Endothelial cell of umbilical vein (primary cell): ENCODE data around the gene WNT11. TPM values are rescaled to one million over a fixed set of nuclear protein-coding genes. Genes with fewer than 3 reads are reported as not detected.
A peak's percentile ranks its signal among the peaks of the same experiment; 100 is the strongest.

ENCODE experiments used
- BruUV-seq: library from RNA; stranded (reverse); fragments of 400-500 nt; replicated peaks from 2 replicates; lab custom pipeline; 2021; lab: Mats Ljungman, UMichigan
- CTCF ChIA-PET: fragments of 300-600, 350-600 bp; sonication (Branson Sonifier 250); formaldehyde crosslinking; loops from one replicate; lab custom pipeline; 2021; ENCODE audit warnings: antibody characterized with exemption, inconsistent platforms; lab: Charles Lee
- POLR2A ChIA-PET: fragments of 300-600, 350-600 bp; sonication (Branson Sonifier 250); formaldehyde crosslinking; loops from one replicate; lab custom pipeline; 2021; ENCODE audit warnings: antibody characterized with exemption, inconsistent platforms; lab: Charles Lee
- DNase-seq: peaks from one replicate; pipeline ENCODE4 v3.0.0-alpha.2; 2011; ENCODE audit warnings: low read depth, low spot score
- FAIRE-seq: peaks from 2 replicates; lab custom pipeline; 2011; peaks lifted over from hg19 to GRCh38; lab: Jason Lieb, UNC
- H2AFZ ChIP-seq: 2 replicates; pipeline ENCODE4 v1.6.0; 2012; ENCODE audit warnings: low read depth, low read length, control low read depth, inconsistent platforms
- H3K27ac ChIP-seq: 2 replicates; pipeline ENCODE4 v1.5.1; 2011; ENCODE audit warnings: low read depth, mild to moderate bottlenecking, control low read depth, low read length, moderate library complexity; ENCODE audit not compliant: insufficient read depth
- H3K27me3 ChIP-seq, 2 experiments: 2 replicates each; pipeline versions ENCODE4 v1.6.0 to v1.6.1; 2011; ENCODE audit warnings: low read length in 2 of 2, mixed read lengths in 1 of 2; ENCODE audit not compliant: control insufficient read depth in 2 of 2, insufficient read depth in 2 of 2
- H3K36me3 ChIP-seq, 2 experiments: 2 replicates in 1 of 2; 3 replicates in 1 of 2; pipeline ENCODE4 v1.5.1; 2011; ENCODE audit warnings: low read length in 2 of 2, mild to moderate bottlenecking in 1 of 2, moderate library complexity in 1 of 2; ENCODE audit not compliant: control insufficient read depth in 2 of 2, insufficient read depth in 2 of 2; ENCODE audit errors: extremely low read depth in 1 of 2
- H3K4me1 ChIP-seq: 3 replicates; pipeline ENCODE4 v1.5.1; 2011; ENCODE audit warnings: mild to moderate bottlenecking, low read length; ENCODE audit not compliant: control insufficient read depth, insufficient read depth; ENCODE audit errors: extremely low read depth
- H3K4me2 ChIP-seq: 2 replicates; pipeline ENCODE4 v1.6.1; 2011; ENCODE audit warnings: low read length, control low read depth, mixed read lengths; ENCODE audit not compliant: insufficient read depth
- H3K4me3 ChIP-seq, 3 experiments: fragments of 200-600 bp in 1 of 3; sonication (generic), shearing (Covaris generic) in 1 of 3; replicated peaks in 1 of 3; 2 replicates each; pipeline ENCODE4 v1.5.1; 2011 to 2016; ENCODE audit warnings: control low read depth in 3 of 3, low read length in 3 of 3, mild to moderate bottlenecking in 2 of 3, inconsistent platforms in 1 of 3, low read depth in 1 of 3, moderate library complexity in 1 of 3; ENCODE audit not compliant: insufficient read depth in 1 of 3
- H3K79me2 ChIP-seq: 2 replicates; pipeline ENCODE4 v1.6.0; 2012; ENCODE audit warnings: low read length, inconsistent platforms; ENCODE audit not compliant: control insufficient read depth, insufficient read depth
- H3K9ac ChIP-seq: replicated peaks from 2 replicates; pipeline ENCODE3; 2011; ENCODE audit warnings: low read length, control low read depth; ENCODE audit not compliant: insufficient read depth; ENCODE audit errors: extremely low read depth
- H3K9me1 ChIP-seq: replicated peaks from 3 replicates; pipeline ENCODE4 v1.6.0; 2011; ENCODE audit warnings: mild to moderate bottlenecking, low read length; ENCODE audit not compliant: control insufficient read depth, insufficient read depth; ENCODE audit errors: extremely low read depth
- H3K9me3 ChIP-seq: replicated peaks from 2 replicates; pipeline ENCODE4 v1.5.1; 2012; ENCODE audit warnings: low read length, inconsistent platforms; ENCODE audit not compliant: control insufficient read depth, insufficient read depth
- H4K20me1 ChIP-seq: replicated peaks from 2 replicates; pipeline ENCODE3; 2011; ENCODE audit warnings: mild to moderate bottlenecking, low read length; ENCODE audit not compliant: control insufficient read depth, insufficient read depth; ENCODE audit errors: extremely low read depth
- EZH2 ChIP-seq: IDR thresholded peaks from 2 replicates; pipeline ENCODE4 v1.6.1; 2012; ENCODE audit warnings: borderline replicate concordance, low read depth, mild to moderate bottlenecking, moderate library complexity, low read length, inconsistent platforms; ENCODE audit not compliant: severe bottlenecking
- FOS ChIP-seq: IDR thresholded peaks from 2 replicates; pipeline ENCODE4 v1.6.1; 2011; ENCODE audit warnings: mild to moderate bottlenecking, low read length, moderate library complexity, borderline replicate concordance; ENCODE audit not compliant: insufficient read depth
- GATA2 ChIP-seq: IDR thresholded peaks from 2 replicates; pipeline ENCODE4 v1.7.0; 2011; ENCODE audit warnings: low read depth, mild to moderate bottlenecking, moderate library complexity, mixed read lengths, low read length; ENCODE audit not compliant: insufficient read length, insufficient read depth
- JUN ChIP-seq: IDR thresholded peaks from 2 replicates; pipeline ENCODE4 v1.6.1; 2011; ENCODE audit warnings: borderline replicate concordance, low read depth; ENCODE audit not compliant: insufficient read length, insufficient read depth
- MYC ChIP-seq: IDR thresholded peaks from one replicate; pipeline ENCODE4 v1.6.1; 2011; ENCODE audit warnings: mild to moderate bottlenecking, low read depth, low read length
- POLR2A ChIP-seq: IDR thresholded peaks from 2 replicates; pipeline ENCODE4 v1.6.1; 2012; ENCODE audit warnings: low read depth, mild to moderate bottlenecking, control low read depth, low read length
- POLR2AphosphoS5 ChIP-seq: IDR thresholded peaks from 2 replicates; pipeline ENCODE4 v1.6.1; 2012; ENCODE audit warnings: low read depth, mild to moderate bottlenecking, control low read depth, low read length, moderate library complexity; ENCODE audit not compliant: insufficient read depth
- dilution Hi-C: fragments of 300-500 bp; cut with MboI; formaldehyde crosslinking; loops from one replicate; pipeline ENCODE4 v1.15.0; 2019; ENCODE audit warnings: low sequenced_read_pairs; ENCODE audit not compliant: extremely low pct_ligation_motif_present
- intact Hi-C: fragments of 100-400 bp; cut with micrococcal nuclease; formaldehyde crosslinking; loops from one replicate; pipeline ENCODE4 v1.10.0; 2022
- polyA plus RNA-seq, 4 experiments: library from polyadenylated mRNA; depleted of rRNA in 3 of 4; stranded (reverse) in 3 of 4; unstranded in 1 of 4; fragments of >200 nt; gene quantifications; 2 replicates each; pipeline versions ENCODE4 v1.2.1 to v1.2.3, GENCODE V29; 2011 to 2012; ENCODE audit warnings: missing spikeins in 1 of 4
- total RNA-seq: library from RNA; stranded (reverse); gene quantifications from 2 replicates; pipeline ENCODE4 v1.2.3, GENCODE V29; 2021
- TF ChIP-seq, protein P1 (sequence below): IDR thresholded peaks from 2 replicates; pipeline ENCODE4 v1.6.1; 2011; ENCODE audit not compliant: insufficient read depth, insufficient read length

WNT11 gene
- total and polyA plus RNA-seq, 2 donors (not counting 3 experiments of a cell fraction or from before 2014, with no cell fraction given), result not detected

DNA sequence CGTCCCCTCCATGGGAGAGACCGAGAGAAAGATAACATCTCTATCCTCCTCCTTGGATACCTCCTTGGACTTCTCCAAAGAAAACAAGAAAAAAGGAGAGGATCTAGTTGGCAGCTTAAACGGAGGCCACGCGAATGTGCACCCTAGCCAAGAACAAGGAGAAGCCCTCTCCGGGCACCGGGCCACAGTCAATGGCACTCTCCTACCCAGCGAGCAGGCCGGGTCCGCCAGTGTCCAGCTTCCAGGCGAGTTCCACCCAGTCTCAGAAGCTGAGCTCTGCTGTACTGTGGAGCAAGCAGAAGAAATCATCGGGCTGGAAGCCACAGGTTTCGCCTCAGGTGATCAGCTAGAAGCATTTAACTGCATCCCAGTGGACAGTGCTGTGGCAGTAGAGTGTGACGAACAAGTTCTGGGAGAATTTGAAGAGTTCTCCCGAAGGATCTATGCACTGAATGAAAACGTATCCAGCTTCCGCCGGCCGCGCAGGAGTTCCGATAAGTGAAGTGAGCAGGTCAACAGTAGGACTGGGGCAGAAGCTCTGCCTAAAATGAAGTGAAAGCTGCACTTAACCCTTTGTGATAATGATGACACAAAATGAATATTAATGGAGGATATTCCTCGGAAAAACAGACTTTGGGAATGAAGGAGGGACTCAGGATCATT, 65.3 kb downstream of the WNT11 start:
- no peak for DNase-seq
- Histone ChIP-seq H4K20me1 (no peaks in the 10 kb centered on the region), H3K9me3 (no peaks in the 10 kb centered on the region), H3K27me3 (no peaks in the 10 kb centered on the region), H2AFZ (no peak overlapping the region), H3K79me2 (no peaks in the 10 kb centered on the region), H3K4me3 (no peak overlapping the region), H3K9me1 (no peaks in the 10 kb centered on the region), H3K36me3 (peaks cover 9 to 28% of the 10 kb centered on the region in 2 experiments), H3K4me1 (no peaks in the 10 kb centered on the region), H3K4me2 (no peak overlapping the region), H3K9ac (no peak overlapping the region), H3K27ac (no peak overlapping the region)
- BruUV-seq, result TSS peak; percentile 11
- FAIRE-seq, result no peak
- TF ChIP-seq POLR2A (no peak), GATA2 (no peak), EZH2 (no peak), POLR2AphosphoS5 (no peak), FOS (no peak), JUN (no peak), MYC (no peak)
- TF ChIP-seq, protein P1, sequence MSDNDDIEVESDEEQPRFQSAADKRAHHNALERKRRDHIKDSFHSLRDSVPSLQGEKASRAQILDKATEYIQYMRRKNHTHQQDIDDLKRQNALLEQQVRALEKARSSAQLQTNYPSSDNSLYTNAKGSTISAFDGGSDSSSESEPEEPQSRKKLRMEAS, result no peak
- ChIA-PET CTCF (interaction anchor here (0.9 to 2.1 kb wide), 5 partner anchors 11 to 245 kb away, joined by 3 to 10 read pairs (median 3); no protein-coding TSS in a partner anchor), POLR2A (no interaction called here)
- dilution Hi-C loops, result no loop called here
- intact Hi-C loops, result no loop called here
